ENCODE measurements around the gene C6orf52.
A peak's percentile ranks its signal among the peaks of the same experiment; 100 is the strongest.

The C6orf52 gene

DNA sequence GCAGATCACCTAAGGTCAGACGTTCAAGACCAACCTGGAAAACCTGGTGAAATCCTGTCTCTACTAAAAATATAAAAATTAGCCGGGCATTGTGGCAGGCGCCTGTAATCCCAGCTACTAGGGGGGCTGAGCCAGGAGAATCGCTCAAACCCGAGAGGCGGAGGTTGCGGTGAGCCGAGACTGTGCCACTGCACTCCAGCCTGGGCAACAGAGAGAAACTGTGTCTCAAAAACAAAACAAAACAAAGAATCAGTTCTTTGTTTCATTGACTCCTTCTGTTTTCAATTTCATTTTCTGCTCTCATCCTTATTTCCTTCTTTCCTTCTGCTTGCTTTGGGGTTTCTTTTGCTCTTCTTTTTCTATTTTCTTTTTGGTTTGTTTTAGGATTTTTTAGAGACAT lies 19.5 kb upstream of the C6orf52 start:
- DNase-seq (ENCODE audit: low spot score): no peak
- H3K27ac ChIP-seq: no peak overlapping the region
- ChIA-PET CTCF (no interaction called here), POLR2A (ENCODE audit: low non-redundant PET) (no interaction called here)
- TF ChIP-seq, protein P1, sequence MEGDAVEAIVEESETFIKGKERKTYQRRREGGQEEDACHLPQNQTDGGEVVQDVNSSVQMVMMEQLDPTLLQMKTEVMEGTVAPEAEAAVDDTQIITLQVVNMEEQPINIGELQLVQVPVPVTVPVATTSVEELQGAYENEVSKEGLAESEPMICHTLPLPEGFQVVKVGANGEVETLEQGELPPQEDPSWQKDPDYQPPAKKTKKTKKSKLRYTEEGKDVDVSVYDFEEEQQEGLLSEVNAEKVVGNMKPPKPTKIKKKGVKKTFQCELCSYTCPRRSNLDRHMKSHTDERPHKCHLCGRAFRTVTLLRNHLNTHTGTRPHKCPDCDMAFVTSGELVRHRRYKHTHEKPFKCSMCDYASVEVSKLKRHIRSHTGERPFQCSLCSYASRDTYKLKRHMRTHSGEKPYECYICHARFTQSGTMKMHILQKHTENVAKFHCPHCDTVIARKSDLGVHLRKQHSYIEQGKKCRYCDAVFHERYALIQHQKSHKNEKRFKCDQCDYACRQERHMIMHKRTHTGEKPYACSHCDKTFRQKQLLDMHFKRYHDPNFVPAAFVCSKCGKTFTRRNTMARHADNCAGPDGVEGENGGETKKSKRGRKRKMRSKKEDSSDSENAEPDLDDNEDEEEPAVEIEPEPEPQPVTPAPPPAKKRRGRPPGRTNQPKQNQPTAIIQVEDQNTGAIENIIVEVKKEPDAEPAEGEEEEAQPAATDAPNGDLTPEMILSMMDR (conservative IDR thresholded peaks at IDR 0.05; ENCODE audit: low read depth): no peak

DNA sequence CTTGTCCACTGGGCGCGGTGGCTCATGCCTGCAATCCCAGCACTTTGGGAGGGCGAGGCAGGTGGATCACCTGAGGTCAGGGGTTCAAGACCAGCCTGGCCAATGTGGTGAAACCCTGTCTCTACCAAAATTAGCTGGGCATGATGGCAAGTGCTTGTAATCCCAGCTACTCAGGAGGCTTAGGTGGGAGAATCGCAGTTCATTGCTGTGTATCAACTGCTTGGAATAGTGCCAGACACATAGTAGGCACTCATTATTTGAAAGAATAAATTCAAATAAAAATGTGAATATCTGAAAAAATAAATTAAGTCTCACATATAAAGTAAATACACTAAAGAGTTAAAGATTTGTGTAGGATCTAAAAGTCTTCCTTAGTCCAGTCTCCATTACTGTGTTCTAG lies 2.2 kb upstream of the C6orf52 start:
- no peak for DNase-seq (ENCODE audit: low spot score)
- ChIA-PET CTCF (no interaction called here), POLR2A (ENCODE audit: low non-redundant PET) (no interaction called here)
- TF ChIP-seq, protein P1 (conservative IDR thresholded peaks at IDR 0.05; ENCODE audit: low read depth): no peak
- H3K27ac ChIP-seq: no peak overlapping the region

DNA sequence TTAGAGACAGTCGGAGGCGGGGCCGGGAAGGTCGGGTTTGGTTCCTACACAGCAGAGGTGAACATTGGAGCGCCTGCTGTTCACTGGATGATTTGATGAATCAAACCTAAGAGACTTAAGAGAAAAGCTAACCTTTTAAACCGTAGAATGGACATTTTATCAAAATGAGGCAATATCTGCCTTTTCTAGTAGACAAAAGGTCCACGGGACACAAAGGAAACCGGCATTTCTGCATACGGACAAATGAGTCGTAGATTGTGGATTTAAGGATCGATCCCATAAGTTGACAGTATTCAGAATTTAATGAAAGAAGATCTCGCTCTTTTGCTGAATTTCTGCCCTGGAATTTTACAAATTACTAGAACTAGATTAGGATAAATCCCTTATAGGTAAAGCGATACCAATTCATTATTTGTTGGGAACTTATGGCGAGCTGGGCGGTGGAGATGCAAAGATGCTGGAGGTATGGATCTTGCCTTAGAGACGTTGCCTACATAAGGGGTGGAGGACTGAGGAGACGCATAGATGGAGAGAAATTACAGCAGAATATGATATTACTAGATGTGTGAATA lies 756 bp upstream of the C6orf52 start:
- H3K27ac ChIP-seq: peak overlapping the region; percentile 91
- TF ChIP-seq, protein P1 (conservative IDR thresholded peaks at IDR 0.05; ENCODE audit: low read depth): no peak

DNA sequence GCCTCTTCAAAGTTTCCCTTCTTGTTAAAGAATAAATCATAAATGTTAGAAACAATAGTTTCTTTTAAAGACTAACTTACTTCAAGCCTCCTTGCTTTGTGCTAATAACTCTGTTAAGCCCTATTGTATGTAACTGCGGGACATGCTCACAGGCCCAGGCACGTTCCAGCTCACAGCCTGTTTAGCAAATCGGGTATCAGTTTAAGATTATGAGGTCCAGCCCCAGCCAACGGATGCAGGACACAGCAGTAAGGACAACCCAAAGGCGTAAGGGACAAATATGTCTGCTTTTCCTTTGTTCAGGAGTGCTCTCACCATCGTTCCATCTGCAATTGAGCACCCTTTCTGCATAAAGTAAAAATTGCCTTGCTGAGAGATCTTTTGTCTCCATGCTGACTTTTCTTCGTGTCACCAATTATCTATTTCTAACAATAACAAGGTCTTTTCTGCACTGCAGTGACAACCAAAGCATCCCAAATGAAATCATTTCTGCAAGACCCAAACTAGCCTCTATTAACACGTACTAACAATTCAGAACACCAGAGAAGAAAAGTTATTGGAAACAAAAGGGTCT lies 1.4 kb downstream of the C6orf52 start:
- TF ChIP-seq, protein P1 (conservative IDR thresholded peaks at IDR 0.05; ENCODE audit: low read depth): no peak
- POLR2A ChIA-PET (ENCODE audit: low non-redundant PET): no interaction called here
- CTCF ChIA-PET: no interaction called here
- DNase-seq (ENCODE audit: low spot score): no peak
- no peak overlapping the region for H3K27ac ChIP-seq

More for the DNA sequence above, 756 bp upstream of the C6orf52 start:
- ChIA-PET POLR2A (ENCODE audit: low non-redundant PET) (interaction anchor here (0.6 to 1.2 kb wide), 5 partner anchors 27 to 288 kb away, joined by 3 to 9 read pairs (median 4); no protein-coding TSS in a partner anchor), CTCF (interaction anchor here (0.7 kb wide), 2 partner anchors 1064 to 1301 kb away, joined by 3 to 4 read pairs; no protein-coding TSS in a partner anchor)
- DNase-seq (ENCODE audit: low spot score): peak; percentile 13

DNA sequence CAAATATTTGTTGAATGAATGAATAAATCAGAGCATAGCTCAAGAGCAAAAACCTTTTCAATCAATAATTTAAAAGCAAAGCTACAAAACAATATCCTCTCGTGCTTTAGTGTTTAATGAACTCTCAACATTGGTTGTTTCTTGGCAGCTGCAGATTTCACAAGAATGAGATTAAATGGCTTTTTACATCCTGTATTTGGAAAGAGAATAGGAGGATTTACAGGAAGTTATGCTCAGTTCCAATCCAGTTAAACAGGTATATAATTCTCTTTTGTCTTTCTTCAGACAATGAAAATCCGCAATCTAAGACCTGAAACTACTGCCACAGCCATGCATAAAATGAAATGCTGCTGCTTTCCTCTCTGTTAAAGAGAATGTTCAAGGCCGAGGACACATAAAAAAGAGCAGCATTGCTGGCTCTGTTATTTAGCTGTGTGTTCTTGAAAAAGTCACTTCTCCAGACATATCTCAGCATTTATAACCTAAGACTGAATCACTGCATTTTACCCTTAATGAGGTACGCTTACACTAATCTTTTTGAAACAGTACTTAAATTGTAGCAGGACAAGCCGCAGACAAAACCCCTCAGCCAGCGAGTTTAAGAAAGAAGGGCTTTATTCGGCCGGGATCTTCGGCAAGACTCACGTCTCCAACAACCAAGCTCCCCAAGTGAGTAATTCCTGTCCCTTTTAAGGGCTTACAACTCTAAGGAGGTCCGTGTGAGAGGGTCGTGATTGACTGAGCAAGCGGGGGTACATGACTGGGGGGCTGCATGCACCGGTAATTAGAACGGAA lies 3.6 kb downstream of the C6orf52 start:
- TF ChIP-seq, protein P1 (conservative IDR thresholded peaks at IDR 0.05; ENCODE audit: low read depth): no peak
- no peak overlapping the region for H3K27ac ChIP-seq
- ChIA-PET POLR2A (ENCODE audit: low non-redundant PET) (interaction anchor here (0.6 kb wide), 1 partner anchor 203 kb away, joined by 3 read pairs; no protein-coding TSS in a partner anchor), CTCF (no interaction called here)
- DNase-seq (ENCODE audit: low spot score): no peak

DNA sequence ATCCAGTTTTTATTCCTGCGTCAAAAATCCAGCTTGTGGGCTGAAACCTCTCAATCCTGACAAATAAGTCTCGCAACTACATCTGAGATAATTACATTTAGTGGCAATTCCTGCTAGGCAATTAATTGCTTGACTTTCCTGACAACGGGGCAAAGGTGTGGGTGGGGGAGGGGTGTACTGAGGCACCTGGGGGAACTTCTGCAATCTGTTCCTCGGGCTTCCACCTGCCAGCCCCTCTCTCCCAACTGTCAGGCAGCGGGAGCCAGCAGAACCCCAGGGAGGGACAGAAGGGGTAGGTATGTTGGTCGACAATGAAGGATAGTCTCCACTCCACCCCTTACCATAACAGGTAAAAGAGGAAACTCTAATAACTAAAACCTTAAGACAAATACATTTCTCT lies 6.8 kb downstream of the C6orf52 start:
- no peak overlapping the region for H3K27ac ChIP-seq
- TF ChIP-seq, protein P1 (conservative IDR thresholded peaks at IDR 0.05; ENCODE audit: low read depth): no peak
- ChIA-PET CTCF (interaction anchor here (0.6 kb wide), 1 partner anchor 10 kb away, joined by 5 read pairs; no protein-coding TSS in a partner anchor), POLR2A (ENCODE audit: low non-redundant PET) (no interaction called here)
- no peak for DNase-seq (ENCODE audit: low spot score)
